Endothelial cell (in vitro differentiated cells): Measurements from ENCODE around the gene RAPGEF2. TPM values are rescaled to one million over a fixed set of nuclear protein-coding genes. Genes with fewer than 3 reads are reported as not detected.

ENCODE experiments used
- DNase-seq: peaks from one replicate; pipeline ENCODE4 v3.0.0; 2021; ENCODE audit warnings: low spot score
- H3K27ac Mint-ChIP-seq: one replicate; pipeline ENCODE4 v1.8.0; 2021; ENCODE audit warnings: mixed read lengths, inconsistent platforms; ENCODE audit not compliant: unreplicated experiment
- H3K27me3 Mint-ChIP-seq: one replicate; pipeline ENCODE4 v1.8.0; 2021; ENCODE audit warnings: mild to moderate bottlenecking, moderate library complexity, mixed read lengths, inconsistent platforms; ENCODE audit not compliant: unreplicated experiment
- H3K36me3 Mint-ChIP-seq: one replicate; pipeline ENCODE4 v1.8.0; 2021; ENCODE audit warnings: mild to moderate bottlenecking, low read depth, mixed read lengths, inconsistent platforms; ENCODE audit not compliant: unreplicated experiment
- H3K4me1 Mint-ChIP-seq: one replicate; pipeline ENCODE4 v1.8.0; 2021; ENCODE audit warnings: mild to moderate bottlenecking, mixed read lengths, inconsistent platforms; ENCODE audit not compliant: unreplicated experiment
- H3K4me3 Mint-ChIP-seq: one replicate; pipeline ENCODE4 v1.8.0; 2021; ENCODE audit warnings: mild to moderate bottlenecking, mixed read lengths, inconsistent platforms; ENCODE audit not compliant: unreplicated experiment
- H3K9me3 Mint-ChIP-seq: one replicate; pipeline ENCODE4 v1.8.0; 2021; ENCODE audit warnings: mixed read lengths, inconsistent platforms; ENCODE audit not compliant: unreplicated experiment
- total RNA-seq: library from RNA; stranded (reverse); fragmentation: NEBNext Ultra II Directional; extraction: Animal tissue kit (Norgen Biotek cat#: 25700); gene quantifications from one replicate; pipeline ENCODE4 v1.2.1, GENCODE V29; 2021; ENCODE audit not compliant: unreplicated experiment
- TF ChIP-seq, protein P1 (sequence below): fragments of 200-600 bp; sonication (generic); IDR thresholded peaks from one replicate; pipeline ENCODE4 v1.5.0; 2021; ENCODE audit warnings: antibody characterized with exemption; ENCODE audit not compliant: unreplicated experiment

The RAPGEF2 gene
- total RNA-seq, 1 donor from 2014 or later: 108 TPM

DNA sequence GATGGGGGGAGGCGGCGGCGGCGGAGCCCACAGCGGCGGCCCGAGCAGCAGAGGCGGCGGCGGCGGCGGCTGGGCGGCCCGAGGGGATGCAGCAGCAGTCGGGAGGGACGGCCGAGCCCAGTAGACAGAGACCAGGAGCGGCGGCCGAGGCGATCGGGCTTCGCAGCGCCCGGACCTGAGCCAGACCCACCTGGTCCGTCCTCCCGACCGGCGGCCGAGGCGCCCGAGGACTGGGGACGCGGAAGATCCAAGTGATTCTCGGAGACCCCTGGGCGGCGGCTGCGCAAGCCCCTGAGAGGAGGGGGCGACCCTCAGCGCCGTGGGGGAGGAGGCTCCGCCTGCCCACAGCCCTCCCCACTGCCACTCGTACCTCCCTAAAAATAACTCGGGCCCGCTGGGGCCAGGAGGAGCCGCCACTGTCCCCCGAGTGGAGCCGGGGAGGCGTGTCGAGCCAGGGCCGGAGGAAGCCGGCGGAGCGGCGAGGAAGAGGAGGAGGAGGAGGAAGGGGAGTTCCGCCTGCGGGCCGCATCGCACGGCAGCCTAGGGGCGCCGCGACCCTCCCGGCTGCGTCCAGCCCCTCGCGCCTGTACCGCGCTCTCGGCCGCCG, 608 bp downstream of the RAPGEF2 start:
- TF ChIP-seq, protein P1, sequence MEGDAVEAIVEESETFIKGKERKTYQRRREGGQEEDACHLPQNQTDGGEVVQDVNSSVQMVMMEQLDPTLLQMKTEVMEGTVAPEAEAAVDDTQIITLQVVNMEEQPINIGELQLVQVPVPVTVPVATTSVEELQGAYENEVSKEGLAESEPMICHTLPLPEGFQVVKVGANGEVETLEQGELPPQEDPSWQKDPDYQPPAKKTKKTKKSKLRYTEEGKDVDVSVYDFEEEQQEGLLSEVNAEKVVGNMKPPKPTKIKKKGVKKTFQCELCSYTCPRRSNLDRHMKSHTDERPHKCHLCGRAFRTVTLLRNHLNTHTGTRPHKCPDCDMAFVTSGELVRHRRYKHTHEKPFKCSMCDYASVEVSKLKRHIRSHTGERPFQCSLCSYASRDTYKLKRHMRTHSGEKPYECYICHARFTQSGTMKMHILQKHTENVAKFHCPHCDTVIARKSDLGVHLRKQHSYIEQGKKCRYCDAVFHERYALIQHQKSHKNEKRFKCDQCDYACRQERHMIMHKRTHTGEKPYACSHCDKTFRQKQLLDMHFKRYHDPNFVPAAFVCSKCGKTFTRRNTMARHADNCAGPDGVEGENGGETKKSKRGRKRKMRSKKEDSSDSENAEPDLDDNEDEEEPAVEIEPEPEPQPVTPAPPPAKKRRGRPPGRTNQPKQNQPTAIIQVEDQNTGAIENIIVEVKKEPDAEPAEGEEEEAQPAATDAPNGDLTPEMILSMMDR: no peak
- peaks cover 18% of the 10 kb centered on the region for H3K36me3 Mint-ChIP-seq
- H3K27me3 Mint-ChIP-seq: peaks cover 30% of the 10 kb centered on the region
- peaks cover 49% of the 10 kb centered on the region for H3K4me1 Mint-ChIP-seq
- H3K27ac Mint-ChIP-seq: no peak overlapping the region
- H3K9me3 Mint-ChIP-seq: no peaks in the 10 kb centered on the region
- peak overlapping the region; percentile 62 for H3K4me3 Mint-ChIP-seq
- peak; percentile 41 for DNase-seq

DNA sequence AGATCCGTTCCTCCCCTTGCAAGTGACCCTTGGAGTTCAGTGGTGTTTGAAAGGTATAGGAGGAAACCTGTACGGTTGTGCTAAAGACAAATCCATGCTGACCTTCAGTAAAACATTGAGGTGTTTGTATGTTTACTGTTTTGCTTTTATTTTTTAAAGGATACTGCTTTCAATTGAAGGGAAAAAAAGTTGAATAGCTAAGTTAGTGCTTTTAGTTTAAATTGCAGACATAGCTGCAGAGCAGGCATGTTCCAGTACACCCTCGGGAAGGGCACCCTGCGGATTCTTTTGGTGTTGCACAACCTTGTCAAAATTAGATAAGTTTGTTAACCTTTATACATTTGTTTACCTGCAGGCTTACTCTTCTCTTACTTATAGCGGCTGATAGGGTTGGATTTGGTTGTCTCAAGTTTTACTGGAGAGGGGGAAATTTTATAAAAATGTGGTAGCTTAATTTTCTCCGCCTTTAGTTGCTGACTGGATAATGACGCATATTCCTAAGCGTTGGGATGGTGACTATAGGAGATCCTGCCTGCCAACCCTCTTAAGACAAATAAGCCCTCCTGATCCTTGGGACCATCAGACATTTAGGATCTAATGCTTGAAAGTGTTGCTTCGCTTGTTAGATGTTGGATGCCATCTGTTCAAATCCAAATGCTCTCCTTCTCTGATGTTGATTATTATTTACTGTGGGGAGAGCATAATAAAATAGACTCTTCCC, 2.0 kb downstream of the RAPGEF2 start:
- peak overlapping the region; percentile 97 for H3K27ac Mint-ChIP-seq
- peak overlapping the region; percentile 100 for H3K4me3 Mint-ChIP-seq
- H3K36me3 Mint-ChIP-seq: peaks cover 18% of the 10 kb centered on the region
- H3K27me3 Mint-ChIP-seq: peaks cover 33% of the 10 kb centered on the region
- peaks cover 60% of the 10 kb centered on the region for H3K4me1 Mint-ChIP-seq
- no peak for DNase-seq
- TF ChIP-seq, protein P1: no peak
- no peaks in the 10 kb centered on the region for H3K9me3 Mint-ChIP-seq

DNA sequence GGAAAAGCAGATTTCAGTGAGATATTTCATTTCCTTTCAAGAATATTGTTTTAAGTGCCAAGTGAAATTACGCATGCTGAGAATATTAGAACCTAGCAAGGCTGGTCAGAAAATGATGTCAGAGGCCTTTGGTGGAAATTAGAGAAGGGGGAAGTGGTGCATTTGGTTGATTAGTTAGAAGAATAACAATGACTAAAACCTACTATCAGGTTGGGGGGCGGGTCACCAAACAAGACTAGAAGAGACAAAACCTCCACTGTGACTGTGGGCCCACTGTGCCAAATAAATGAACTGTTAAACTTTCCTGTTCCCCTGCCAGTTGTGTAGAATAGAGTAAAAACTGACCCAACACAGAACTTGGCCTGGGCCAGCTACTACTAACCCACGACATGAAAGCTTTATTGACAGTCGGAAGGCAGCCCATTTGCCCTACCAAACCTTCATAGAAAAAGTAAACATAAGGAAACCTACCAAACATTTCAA, 2.9 kb downstream of the RAPGEF2 start:
- TF ChIP-seq, protein P1: no peak
- H3K9me3 Mint-ChIP-seq: no peaks in the 10 kb centered on the region
- H3K27ac Mint-ChIP-seq: peak overlapping the region; percentile 97
- peaks cover 31% of the 10 kb centered on the region for H3K27me3 Mint-ChIP-seq
- peaks cover 67% of the 10 kb centered on the region for H3K4me1 Mint-ChIP-seq
- peaks cover 18% of the 10 kb centered on the region for H3K36me3 Mint-ChIP-seq
- H3K4me3 Mint-ChIP-seq: peak overlapping the region; percentile 100
- DNase-seq: no peak

DNA sequence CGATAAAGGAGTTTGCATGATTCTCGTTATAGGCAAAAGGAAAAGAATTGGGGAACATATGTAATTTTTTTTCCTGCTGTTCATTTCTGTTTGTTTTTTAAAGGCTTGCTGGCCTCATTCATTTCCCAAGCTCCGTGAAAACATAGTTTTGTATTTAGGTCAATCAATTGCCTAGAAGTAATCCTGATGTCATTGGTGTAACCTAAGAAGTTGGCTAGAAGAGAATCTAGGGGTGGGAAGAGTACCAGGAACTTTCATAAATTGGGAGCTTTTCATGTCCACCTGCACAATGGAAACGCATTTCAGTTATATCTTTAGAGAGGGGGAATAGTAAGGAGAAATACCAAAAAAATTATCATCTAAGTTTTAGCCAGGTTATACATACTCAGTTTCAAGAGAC, 3.8 kb downstream of the RAPGEF2 start:
- Mint-ChIP-seq H3K9me3 (no peaks in the 10 kb centered on the region), H3K27ac (peak overlapping the region; percentile 57), H3K27me3 (peaks cover 25% of the 10 kb centered on the region), H3K36me3 (peaks cover 18% of the 10 kb centered on the region), H3K4me1 (peaks cover 68% of the 10 kb centered on the region), H3K4me3 (peak overlapping the region; percentile 88)
- DNase-seq: no peak
- TF ChIP-seq, protein P1: no peak
